HG03196 (cell line): Measurements from ENCODE around the gene RBM28.

Experiments used
- ATAC-seq: cut with Tn5 transposase; IDR thresholded peaks from one replicate; pipeline ENCODE4 v1.9.1; 2021; ENCODE audit not compliant: unreplicated experiment

Gene RBM28

DNA sequence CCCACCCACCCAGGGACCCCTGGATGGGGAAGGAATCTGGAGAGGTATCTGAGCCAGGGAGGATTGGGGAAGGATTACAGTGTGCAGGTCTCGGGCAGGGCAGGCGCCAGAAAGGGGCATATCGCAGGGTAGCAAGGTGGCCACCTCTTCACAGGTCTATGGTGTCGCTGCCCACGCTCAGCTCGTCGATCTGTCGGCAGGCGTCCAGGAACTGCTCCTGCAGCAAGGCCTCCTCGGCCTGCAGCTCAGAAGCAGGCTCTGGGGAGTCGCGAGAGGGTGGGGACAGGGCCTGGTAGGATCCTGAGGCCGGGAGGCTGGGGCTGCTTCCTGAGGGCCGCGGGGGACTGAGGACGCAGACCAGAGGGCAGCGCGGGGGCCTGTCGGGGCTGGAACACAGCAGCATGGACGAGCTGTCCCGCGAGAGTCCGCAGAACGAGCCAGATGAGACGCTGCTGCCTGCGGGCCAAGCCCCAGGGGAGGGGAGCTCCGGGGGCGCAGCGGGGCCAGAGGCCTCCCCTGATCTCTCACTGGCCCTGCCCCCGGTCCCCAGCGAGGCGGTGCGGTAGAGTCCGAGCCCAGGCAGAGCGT is 7.1 kb upstream of the RBM28 start:
- no peak for ATAC-seq

- no peak for ATAC-seq
Measured at GRCh38 chr7:128349466-128349825, 5.7 kb upstream of the RBM28 start.

DNA sequence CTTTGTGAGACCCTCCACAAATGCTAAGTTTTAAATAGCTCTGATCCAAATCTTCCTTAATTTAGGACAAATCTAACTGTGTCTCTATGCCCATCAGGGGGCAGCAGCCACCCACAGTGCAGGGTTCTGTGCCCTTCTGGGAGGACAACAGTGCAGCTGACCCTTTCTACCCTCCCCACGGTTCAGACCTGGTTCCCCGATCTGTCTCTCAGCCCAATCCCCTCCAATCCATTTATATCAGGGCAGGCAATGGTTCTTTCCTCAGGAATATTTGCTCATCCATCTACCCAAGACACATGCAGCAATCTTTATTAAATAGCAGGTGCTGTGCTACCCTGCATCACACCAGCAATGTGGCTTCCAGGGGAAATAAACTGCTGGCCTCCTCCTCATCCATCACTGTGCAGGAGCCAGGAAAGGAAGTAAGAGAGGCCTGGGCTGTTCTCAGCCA is 4.0 kb upstream of the RBM28 start:
- no peak for ATAC-seq

DNA sequence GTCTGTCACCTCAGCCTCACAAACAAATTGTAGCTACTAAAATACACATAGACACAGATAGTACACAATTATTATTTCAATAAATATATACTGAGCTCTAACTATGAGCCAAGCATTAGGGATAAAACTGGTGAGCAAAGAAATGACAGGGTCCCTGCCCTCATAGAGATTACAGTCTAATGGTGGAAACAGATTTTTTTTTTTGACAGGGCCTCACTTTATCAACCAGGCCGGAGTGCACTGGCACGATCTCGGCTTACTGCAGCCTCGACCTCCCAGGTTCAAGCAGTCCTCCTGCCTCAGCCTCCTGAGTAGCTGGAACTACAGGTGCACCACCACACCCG is 695 bp upstream of the RBM28 start:
- ATAC-seq = no peak

DNA sequence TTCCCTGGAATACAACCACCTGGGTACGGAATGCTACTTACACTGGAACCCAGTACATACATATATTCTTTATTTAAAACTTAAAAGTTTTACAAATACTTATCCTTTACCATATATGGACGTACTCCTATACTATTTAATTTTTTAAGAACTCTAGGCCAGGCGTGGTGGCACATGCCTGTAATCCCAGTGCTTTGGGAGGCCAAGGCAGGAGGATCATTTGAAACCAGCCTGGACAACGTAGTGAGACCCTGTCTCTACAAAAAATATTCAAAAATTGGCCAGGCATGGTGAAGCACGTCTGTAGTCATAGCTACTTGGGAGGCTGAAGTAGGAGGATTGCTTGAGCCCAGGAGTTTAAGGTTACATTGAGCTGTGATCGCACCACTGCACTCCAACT is 2.0 kb downstream of the RBM28 start:
- ATAC-seq = no peak

DNA sequence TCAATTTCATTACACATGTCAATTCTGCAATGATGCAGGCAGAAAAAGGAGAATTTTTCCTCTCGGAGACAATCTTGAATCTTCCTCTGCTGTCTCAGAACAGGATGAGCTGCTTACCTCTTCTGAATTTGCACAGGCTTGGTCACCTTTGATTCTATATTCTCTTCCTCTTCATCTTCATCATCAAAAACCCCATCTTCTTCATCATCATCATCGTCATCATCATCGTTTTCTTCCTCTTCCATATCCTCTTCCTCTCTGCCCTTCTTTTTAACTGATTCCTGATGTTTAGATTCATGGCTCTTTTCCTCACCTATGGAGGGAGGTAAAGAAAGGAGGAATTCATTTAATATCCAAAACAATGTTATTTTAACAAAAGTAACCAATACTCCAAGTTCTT is 8.0 kb downstream of the RBM28 start:
- ATAC-seq = no peak

- no peak for ATAC-seq
Measured at GRCh38 chr7:128324368-128324680, 19.4 kb downstream of the RBM28 start.

- ATAC-seq = no peak
Measured at GRCh38 chr7:128323459-128324367, 20.0 kb downstream of the RBM28 start.

GRCh38 chr7:128323040-128323439 is 20.7 kb downstream of the RBM28 start:
- ATAC-seq = no peak

DNA sequence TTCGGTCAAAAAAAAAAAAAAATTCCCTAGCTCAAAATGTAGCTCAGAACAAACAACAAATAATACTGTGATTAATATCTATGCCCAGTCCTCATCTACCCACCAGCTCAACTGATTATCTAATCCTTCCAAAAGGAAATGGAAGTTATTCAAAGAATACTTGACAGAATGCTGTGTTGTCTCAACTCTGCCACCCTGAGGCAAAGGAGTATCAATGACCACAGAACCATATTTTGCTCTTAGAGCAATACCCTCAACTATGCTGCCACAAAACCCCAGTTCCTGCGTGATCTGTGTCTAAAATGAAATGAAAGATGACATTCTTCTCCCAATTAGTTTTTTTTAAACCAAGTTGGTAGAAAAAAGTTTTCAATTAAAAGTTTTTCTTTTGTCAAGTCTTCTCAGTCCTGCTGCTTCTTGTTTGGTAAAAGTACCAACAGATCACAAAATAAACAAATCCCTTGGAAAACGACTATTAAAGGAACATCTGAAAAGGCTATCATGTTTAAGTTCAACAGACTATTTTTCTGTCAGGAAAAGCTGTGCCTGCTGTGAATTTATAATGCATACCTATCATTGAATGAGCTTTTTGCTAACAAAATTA is 21.6 kb downstream of the RBM28 start:
- ATAC-seq = no peak

GRCh38 chr7:128321044-128321422 is 22.7 kb downstream of the RBM28 start:
- no peak for ATAC-seq

DNA sequence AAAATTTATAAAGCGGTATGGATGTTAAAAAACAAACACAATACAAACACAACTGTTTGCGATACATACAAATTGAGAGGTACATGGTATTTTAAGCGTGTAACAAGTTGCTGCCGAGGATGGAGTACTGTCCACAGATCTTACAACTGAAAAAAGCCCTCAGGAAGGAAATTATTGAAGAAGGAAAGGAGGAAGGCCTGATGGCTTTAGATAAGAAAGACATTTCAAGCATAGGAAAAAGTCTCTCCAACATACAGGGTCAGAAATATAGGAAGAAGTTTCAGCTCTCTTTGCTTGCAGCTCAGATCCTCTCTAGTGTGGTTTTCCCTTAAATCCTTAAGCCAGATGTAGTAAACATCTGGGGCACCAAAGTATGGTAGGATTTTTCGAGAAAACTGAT is 25.0 kb downstream of the RBM28 start:
- no peak for ATAC-seq

GRCh38 chr7:128311013-128311412 is 32.7 kb downstream of the RBM28 start:
- ATAC-seq = no peak

DNA sequence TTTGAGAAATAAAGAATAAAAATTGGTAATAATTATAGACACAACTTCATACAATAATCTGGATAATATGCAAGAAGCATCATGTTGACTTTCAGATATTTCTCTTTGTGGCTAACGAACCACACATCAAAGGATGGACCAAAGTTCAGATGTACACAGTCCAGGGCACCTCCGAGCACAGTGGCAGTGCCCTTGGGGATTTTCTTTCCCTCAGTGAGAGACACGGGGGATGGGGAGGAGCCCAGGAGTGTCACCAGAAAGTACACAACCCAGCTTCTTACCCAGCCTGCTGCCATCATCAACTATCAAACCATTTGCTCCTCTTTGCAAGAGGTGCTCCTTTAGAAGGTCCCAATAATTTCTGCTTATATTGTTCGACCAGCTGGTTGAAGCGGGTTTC is 33.2 kb downstream of the RBM28 start:
- ATAC-seq = no peak

DNA sequence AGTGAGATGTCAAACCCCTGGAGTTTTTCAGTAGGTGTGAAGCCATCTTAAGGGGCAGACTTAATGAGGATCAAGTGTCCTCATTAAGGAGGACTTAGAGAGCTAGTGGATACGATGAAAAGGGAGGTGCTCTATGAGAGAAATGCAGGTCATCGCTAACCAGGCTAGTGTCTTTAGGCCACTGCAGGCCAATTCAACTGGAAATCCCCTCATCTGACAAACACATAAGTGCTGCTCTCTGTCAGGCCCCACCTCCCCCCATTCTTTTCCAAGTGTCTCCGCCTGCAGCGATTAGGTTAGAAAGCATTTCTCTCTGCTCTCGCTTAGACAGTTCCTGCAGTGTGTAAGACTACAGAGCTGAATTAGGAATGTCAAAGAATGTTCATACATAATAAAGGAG is 33.7 kb downstream of the RBM28 start:
- no peak for ATAC-seq

DNA sequence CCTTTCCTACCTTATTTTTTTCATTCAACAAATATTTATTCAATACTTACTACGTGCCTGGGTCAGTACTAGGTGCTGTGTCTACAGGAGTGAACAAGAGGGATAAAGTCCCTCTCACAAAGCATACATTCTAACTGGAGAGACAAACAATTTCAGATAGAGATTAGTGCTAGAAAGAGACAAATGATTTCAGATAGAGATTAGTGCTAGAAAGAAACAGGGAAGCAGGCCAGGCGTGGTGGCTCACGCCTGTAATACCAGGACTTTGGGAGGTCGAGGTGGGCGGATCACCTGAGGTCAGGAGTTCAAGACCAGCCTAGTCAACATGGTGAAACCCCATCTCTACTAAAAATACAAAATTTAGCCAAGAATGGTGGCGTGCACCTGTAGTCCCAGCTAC is 34.6 kb downstream of the RBM28 start:
- ATAC-seq = no peak

DNA sequence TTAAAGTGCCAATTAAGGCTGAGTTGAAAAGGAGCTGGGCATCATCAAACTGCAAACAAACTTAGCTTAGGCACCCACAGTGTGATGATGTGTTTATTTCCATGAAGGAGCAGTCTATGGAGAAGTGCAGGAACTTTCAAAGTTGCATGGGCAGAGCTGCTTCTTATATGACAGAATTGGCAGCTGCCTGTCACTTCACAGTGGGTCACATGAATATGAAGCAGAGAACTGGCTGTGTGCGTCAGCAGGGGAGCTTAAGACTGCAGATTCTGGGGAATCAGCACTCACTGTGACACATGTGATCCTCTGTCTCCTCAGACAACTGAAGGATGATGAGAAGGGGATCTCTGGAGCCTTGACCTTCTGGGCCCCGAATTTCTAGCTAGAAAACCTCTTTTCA is 36.6 kb downstream of the RBM28 start:
- ATAC-seq = no peak

GRCh38 chr7:128304212-128304611 is 39.5 kb downstream of the RBM28 start:
- no peak for ATAC-seq

- ATAC-seq = no peak
Measured at GRCh38 chr7:128303643-128304042, 40.1 kb downstream of the RBM28 start.

DNA sequence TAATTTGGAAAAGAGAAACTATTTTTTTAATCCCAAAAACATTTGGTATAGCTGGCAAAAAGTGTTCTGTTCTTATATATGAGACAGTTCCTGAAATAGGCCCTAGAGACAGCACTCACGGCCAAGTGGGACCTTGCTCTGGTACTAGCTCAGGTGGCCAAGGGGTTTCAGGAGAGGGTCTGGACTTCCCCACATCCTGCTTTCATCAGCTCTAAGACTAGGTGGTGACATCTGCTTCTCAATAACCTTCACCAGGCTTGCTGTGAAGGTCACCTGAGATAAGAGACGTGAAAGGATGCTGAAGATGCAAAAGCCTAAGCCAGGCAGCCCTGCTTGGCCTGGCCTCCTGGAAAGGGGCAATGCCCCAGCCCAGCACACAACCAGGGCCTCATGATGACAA is 40.6 kb downstream of the RBM28 start:
- ATAC-seq = no peak

GRCh38 chr7:128302139-128302538 is 41.6 kb downstream of the RBM28 start:
- no peak for ATAC-seq

GRCh38 chr7:128299109-128299607 is 44.5 kb downstream of the RBM28 start:
- no peak for ATAC-seq
